ENCODE results near the gene GSTCD. TPM values are rescaled to one million over a fixed set of nuclear protein-coding genes. Genes with fewer than 3 reads are reported as not detected.

GSTCD gene
- total RNA-seq, 1 experiment from 2014 or later: 21.7 TPM

DNA sequence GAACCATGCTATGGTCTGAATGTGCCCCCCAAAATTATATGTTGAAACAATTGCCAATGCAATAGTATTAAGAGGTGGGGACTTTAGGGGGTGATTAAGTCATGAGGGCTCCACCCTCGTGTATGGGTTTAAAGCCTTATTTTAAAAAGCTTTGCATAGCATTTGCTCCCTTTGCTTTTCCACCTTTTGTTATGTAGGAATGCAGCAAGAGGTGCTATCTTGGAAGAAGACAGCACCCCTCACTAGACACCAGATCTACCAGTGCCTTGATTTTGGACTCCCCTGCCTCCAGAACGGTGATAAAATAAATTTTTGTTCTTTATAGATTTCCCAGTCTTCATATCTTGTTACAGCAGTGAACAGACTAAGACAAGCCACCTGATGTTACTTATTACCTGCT, 163.4 kb downstream of the GSTCD start:
- Mint-ChIP-seq H3K27ac (no peak overlapping the region), H3K4me1 (peaks cover 13% of the 10 kb centered on the region), H3K27me3 (ENCODE audit: low read depth) (no peaks in the 10 kb centered on the region), H3K36me3 (no peaks in the 10 kb centered on the region), H3K9me3 (no peaks in the 10 kb centered on the region), H3K4me3 (no peak overlapping the region; the same call in 1 of the 2 replicates)
- TF ChIP-seq NR1H2 (CRISPR knock-in tag; IDR thresholded peaks at IDR 0.05): no peak
- TF ChIP-seq GRHL2 (CRISPR knock-in tag; IDR thresholded peaks at IDR 0.05; ENCODE audit: insufficient replicate concordance, severe bottlenecking): no peak
- TF ChIP-seq, protein P1, sequence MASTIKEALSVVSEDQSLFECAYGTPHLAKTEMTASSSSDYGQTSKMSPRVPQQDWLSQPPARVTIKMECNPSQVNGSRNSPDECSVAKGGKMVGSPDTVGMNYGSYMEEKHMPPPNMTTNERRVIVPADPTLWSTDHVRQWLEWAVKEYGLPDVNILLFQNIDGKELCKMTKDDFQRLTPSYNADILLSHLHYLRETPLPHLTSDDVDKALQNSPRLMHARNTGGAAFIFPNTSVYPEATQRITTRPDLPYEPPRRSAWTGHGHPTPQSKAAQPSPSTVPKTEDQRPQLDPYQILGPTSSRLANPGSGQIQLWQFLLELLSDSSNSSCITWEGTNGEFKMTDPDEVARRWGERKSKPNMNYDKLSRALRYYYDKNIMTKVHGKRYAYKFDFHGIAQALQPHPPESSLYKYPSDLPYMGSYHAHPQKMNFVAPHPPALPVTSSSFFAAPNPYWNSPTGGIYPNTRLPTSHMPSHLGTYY (CRISPR knock-in tag; IDR thresholded peaks at IDR 0.05): no peak
- TF ChIP-seq PRRX2 (CRISPR knock-in tag; IDR thresholded peaks at IDR 0.05): no peak
- no peak for TF ChIP-seq SP1 (CRISPR knock-in tag; conservative IDR thresholded peaks at IDR 0.05)
- TF ChIP-seq, protein P2, sequence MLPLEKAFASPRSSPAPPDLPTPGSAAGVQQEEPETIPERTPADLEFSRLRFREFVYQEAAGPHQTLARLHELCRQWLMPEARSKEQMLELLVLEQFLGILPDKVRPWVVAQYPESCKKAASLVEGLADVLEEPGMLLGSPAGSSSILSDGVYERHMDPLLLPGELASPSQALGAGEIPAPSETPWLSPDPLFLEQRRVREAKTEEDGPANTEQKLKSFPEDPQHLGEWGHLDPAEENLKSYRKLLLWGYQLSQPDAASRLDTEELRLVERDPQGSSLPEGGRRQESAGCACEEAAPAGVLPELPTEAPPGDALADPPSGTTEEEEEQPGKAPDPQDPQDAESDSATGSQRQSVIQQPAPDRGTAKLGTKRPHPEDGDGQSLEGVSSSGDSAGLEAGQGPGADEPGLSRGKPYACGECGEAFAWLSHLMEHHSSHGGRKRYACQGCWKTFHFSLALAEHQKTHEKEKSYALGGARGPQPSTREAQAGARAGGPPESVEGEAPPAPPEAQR (CRISPR knock-in tag; IDR thresholded peaks at IDR 0.05): no peak
- ChIA-PET CTCF (no interaction called here), POLR2A (no interaction called here)
- DNase-seq (ENCODE audit: low spot score): no peak
- peak; percentile 78 for ATAC-seq

DNA sequence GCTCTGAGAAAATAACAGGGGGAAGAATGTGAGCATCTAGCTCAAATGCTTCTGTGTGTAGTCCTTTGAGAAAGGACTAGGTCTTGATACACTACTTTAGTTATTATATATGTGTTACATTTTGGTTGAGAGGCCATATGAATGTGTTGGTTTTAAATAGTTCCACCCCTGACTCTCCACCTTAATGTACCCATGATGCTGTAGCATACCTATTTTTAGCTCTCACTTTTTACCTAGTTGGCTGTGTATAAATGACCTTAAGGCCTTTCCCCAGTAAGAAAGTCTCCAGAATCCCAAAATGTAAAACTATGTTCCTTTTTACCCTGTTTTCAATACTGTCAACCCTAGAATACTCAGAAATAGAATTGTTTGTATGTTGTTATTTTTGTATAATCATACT, 166.6 kb downstream of the GSTCD start:
- peaks cover 12% of the 10 kb centered on the region for H3K9me3 Mint-ChIP-seq
- ChIA-PET CTCF (no interaction called here), POLR2A (no interaction called here)
- H3K4me1 Mint-ChIP-seq: peaks cover 13% of the 10 kb centered on the region
- 0 out of 2 replicates have a peak, but pooled peaks cover 8% of the 10 kb centered on the region for H3K36me3 Mint-ChIP-seq
- ATAC-seq (no peak), DNase-seq (ENCODE audit: low spot score) (no peak)
- TF ChIP-seq JAZF1 (CRISPR knock-in tag; IDR thresholded peaks at IDR 0.05) (no peak), NR1H2 (CRISPR knock-in tag; IDR thresholded peaks at IDR 0.05) (no peak), ZBTB21 (CRISPR knock-in tag; IDR thresholded peaks at IDR 0.05; ENCODE audit: borderline replicate concordance) (no peak), MYBL2 (CRISPR knock-in tag; IDR thresholded peaks at IDR 0.05) (no peak), EMX1 (CRISPR knock-in tag; IDR thresholded peaks at IDR 0.05) (no peak), ZNF263 (CRISPR knock-in tag; IDR thresholded peaks at IDR 0.05; ENCODE audit: low read depth) (no peak)
- TF ChIP-seq, protein P3, sequence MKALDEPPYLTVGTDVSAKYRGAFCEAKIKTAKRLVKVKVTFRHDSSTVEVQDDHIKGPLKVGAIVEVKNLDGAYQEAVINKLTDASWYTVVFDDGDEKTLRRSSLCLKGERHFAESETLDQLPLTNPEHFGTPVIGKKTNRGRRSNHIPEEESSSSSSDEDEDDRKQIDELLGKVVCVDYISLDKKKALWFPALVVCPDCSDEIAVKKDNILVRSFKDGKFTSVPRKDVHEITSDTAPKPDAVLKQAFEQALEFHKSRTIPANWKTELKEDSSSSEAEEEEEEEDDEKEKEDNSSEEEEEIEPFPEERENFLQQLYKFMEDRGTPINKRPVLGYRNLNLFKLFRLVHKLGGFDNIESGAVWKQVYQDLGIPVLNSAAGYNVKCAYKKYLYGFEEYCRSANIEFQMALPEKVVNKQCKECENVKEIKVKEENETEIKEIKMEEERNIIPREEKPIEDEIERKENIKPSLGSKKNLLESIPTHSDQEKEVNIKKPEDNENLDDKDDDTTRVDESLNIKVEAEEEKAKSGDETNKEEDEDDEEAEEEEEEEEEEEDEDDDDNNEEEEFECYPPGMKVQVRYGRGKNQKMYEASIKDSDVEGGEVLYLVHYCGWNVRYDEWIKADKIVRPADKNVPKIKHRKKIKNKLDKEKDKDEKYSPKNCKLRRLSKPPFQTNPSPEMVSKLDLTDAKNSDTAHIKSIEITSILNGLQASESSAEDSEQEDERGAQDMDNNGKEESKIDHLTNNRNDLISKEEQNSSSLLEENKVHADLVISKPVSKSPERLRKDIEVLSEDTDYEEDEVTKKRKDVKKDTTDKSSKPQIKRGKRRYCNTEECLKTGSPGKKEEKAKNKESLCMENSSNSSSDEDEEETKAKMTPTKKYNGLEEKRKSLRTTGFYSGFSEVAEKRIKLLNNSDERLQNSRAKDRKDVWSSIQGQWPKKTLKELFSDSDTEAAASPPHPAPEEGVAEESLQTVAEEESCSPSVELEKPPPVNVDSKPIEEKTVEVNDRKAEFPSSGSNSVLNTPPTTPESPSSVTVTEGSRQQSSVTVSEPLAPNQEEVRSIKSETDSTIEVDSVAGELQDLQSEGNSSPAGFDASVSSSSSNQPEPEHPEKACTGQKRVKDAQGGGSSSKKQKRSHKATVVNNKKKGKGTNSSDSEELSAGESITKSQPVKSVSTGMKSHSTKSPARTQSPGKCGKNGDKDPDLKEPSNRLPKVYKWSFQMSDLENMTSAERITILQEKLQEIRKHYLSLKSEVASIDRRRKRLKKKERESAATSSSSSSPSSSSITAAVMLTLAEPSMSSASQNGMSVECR (CRISPR knock-in tag; IDR thresholded peaks at IDR 0.05; ENCODE audit: borderline replicate concordance): no peak
- TF ChIP-seq, protein P4, sequence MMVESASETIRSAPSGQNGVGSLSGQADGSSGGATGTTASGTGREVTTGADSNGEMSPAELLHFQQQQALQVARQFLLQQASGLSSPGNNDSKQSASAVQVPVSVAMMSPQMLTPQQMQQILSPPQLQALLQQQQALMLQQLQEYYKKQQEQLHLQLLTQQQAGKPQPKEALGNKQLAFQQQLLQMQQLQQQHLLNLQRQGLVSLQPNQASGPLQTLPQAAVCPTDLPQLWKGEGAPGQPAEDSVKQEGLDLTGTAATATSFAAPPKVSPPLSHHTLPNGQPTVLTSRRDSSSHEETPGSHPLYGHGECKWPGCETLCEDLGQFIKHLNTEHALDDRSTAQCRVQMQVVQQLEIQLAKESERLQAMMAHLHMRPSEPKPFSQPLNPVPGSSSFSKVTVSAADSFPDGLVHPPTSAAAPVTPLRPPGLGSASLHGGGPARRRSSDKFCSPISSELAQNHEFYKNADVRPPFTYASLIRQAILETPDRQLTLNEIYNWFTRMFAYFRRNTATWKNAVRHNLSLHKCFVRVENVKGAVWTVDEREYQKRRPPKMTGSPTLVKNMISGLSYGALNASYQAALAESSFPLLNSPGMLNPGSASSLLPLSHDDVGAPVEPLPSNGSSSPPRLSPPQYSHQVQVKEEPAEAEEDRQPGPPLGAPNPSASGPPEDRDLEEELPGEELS (CRISPR knock-in tag; IDR thresholded peaks at IDR 0.05): no peak
- TF ChIP-seq, protein P2 (CRISPR knock-in tag; IDR thresholded peaks at IDR 0.05): no peak
- no peak overlapping the region for H3K27ac Mint-ChIP-seq
- no peaks in the 10 kb centered on the region for H3K27me3 Mint-ChIP-seq (ENCODE audit: low read depth)
- H3K4me3 Mint-ChIP-seq: no peak overlapping the region

Data from WTC11 (cell line).